Stimulated activated CD8-positive, alpha-beta memory T cell treated with anti-CD3 and anti-CD28 coated beads, Interleukin-2, amount 100 ng/mL, for 1 hour (primary cell): Measurements from ENCODE around the gene TMEM42.
A peak's percentile ranks its signal among the peaks of the same experiment; 100 is the strongest.

ENCODE experiments used
- DNase-seq, 2 donors: peaks; one replicate each; pipeline ENCODE4 v3.0.0-alpha.2; 2020; ENCODE audit warnings: low read depth in 2 of 2

Gene TMEM42

GRCh38 chr3:44910693-44911092, 49.0 kb downstream of the TMEM42 start:
- DNase-seq, result no peak

GRCh38 chr3:44913868-44914468, 52.3 kb downstream of the TMEM42 start:
- peak; percentile 24 to 37 for DNase-seq

DNA sequence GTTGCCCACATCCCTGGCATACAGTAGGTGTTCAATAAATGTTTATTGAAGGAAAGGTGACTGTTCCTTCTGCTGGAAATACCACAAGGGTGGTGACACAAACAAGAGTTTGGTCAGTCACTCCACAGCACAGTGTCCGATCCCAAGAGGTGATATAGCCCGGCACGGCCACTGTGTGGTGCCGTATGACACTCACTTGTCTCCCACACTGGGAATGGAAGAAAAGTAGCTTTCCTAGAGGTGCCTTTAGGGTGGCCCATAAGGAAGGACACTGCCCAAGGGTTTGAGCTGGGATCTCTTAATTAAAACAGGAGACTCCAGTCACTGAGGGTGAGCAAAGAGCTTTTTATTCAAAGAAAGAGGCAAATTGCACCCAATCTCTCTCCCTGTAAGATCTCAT, 53.2 kb downstream of the TMEM42 start:
- DNase-seq, result no peak
